ENCODE data around the gene ALDH3B2.
"Not testable (repeated sequence)": the region's sequence is repeated elsewhere in the genome, so short reads cannot be mapped to it uniquely, and the experiment has no call there.

Gene ALDH3B2

GRCh38 chr11:67641338-67642172 is 32.9 kb downstream of the ALDH3B2 start:
- Histone ChIP-seq H3K36me3 (ENCODE audit: control insufficient read depth in 1 of 2, insufficient read depth in 2 of 2, low read length in 2 of 2) (no peaks in the 10 kb centered on the region), H3K9me3 (ENCODE audit: control insufficient read depth in 1 of 2, low read length in 2 of 2) (no peaks in the 10 kb centered on the region), H3K4me1 (ENCODE audit: control insufficient read depth in 1 of 2, insufficient read depth in 2 of 2, low read length in 2 of 2) (peaks cover 6 to 12% of the 10 kb centered on the region in 2 donors), H3K9ac (ENCODE audit: low read depth in 1 of 2, low read length in 2 of 2) (no peak overlapping the region), H3K27me3 (ENCODE audit: control insufficient read depth in 1 of 2, insufficient read depth in 2 of 2, low read length in 2 of 2) (no peaks in the 10 kb centered on the region), H3K4me3 (ENCODE audit: low read depth in 1 of 2, low read length in 2 of 2) (no peak overlapping the region), H3K27ac (ENCODE audit: low read depth, low read length) (no peak overlapping the region)

- H3K27me3 ChIP-seq (ENCODE audit: control insufficient read depth in 1 of 2, insufficient read depth in 2 of 2, low read length in 2 of 2) = no peaks in the 10 kb centered on the region
- H3K36me3 ChIP-seq (ENCODE audit: control insufficient read depth in 1 of 2, insufficient read depth in 2 of 2, low read length in 2 of 2) = no peaks in the 10 kb centered on the region
- H3K4me1 ChIP-seq (ENCODE audit: control insufficient read depth in 1 of 2, insufficient read depth in 2 of 2, low read length in 2 of 2) = peaks cover 0 to 5% of the 10 kb centered on the region in 2 donors
- no peak overlapping the region for H3K9ac ChIP-seq (ENCODE audit: low read depth in 1 of 2, low read length in 2 of 2)
- no peak overlapping the region for H3K4me3 ChIP-seq (ENCODE audit: low read depth in 1 of 2, low read length in 2 of 2)
- H3K27ac ChIP-seq (ENCODE audit: low read depth, low read length) = no peak overlapping the region
- no peaks in the 10 kb centered on the region for H3K9me3 ChIP-seq (ENCODE audit: control insufficient read depth in 1 of 2, low read length in 2 of 2)
Observed at GRCh38 chr11:67640758-67641337, 33.6 kb downstream of the ALDH3B2 start.

DNA sequence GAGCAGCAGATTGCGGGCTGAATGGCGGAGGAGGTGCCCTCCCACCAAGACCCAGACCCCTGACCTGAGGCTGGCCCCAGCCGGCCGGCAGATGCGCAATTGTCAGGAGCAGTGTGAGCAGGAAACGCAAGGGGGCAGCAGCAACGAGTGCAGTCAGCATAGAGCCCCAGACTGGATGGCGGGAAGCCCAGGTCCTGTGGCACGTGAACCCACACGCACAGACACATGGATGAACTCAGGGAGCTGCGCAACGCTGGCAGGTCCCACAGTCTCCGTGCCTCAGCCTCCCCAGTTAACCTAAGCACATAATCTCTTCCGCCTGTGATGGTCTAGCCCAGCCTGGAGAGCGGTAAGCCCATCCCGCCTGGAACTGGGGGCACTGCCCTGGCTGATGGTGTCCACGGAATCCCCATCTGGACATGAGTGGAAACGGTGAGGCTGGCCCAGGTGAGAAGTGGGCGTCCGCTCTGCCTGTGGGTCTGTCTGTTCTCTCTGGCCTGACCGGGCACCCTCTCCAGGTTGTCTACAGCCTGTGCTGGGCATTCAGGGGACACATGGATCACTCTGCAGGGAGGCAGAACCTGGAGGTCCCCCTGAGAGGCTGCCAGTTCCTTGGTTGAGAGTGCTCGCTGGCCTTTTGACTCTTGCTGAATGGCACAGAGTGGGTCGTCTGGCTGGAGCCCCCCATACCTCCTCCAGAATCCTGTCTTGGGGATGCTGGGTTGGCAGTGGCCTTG is 34.2 kb downstream of the ALDH3B2 start:
- H3K9me3 ChIP-seq (ENCODE audit: control insufficient read depth in 1 of 2, low read length in 2 of 2) = no peaks in the 10 kb centered on the region

GRCh38 chr11:67639438-67639859 is 35.0 kb downstream of the ALDH3B2 start, which contains the start of gene TBX10:
TSS of gene TBX10 (minus strand) at chr11:67639763. CDS start at chr11:67639472, 291 bp downstream.
- Histone ChIP-seq H3K27ac (ENCODE audit: low read depth, low read length) (no peak within 1 kb of the TSS), H3K9ac (ENCODE audit: low read depth in 1 of 2, low read length in 2 of 2) (no peak within 1 kb of the TSS), H3K27me3 (ENCODE audit: control insufficient read depth in 1 of 2, insufficient read depth in 2 of 2, low read length in 2 of 2) (no peaks in the 10 kb centered on the region), H3K9me3 (ENCODE audit: control insufficient read depth in 1 of 2, low read length in 2 of 2) (no peaks in the 10 kb centered on the region), H3K4me3 (ENCODE audit: low read depth in 1 of 2, low read length in 2 of 2) (no peak within 1 kb of the TSS), H3K4me1 (ENCODE audit: control insufficient read depth in 1 of 2, insufficient read depth in 2 of 2, low read length in 2 of 2) (peaks cover 10 to 11% of the 10 kb centered on the region in 2 donors), H3K36me3 (ENCODE audit: control insufficient read depth in 1 of 2, insufficient read depth in 2 of 2, low read length in 2 of 2) (no peaks in the 10 kb centered on the region)

More for the DNA sequence above, 34.2 kb downstream of the ALDH3B2 start:
- Histone ChIP-seq H3K9ac (ENCODE audit: low read depth in 1 of 2, low read length in 2 of 2) (no peak overlapping the region), H3K27ac (ENCODE audit: low read depth, low read length) (no peak overlapping the region), H3K36me3 (ENCODE audit: control insufficient read depth in 1 of 2, insufficient read depth in 2 of 2, low read length in 2 of 2) (no peaks in the 10 kb centered on the region), H3K4me3 (ENCODE audit: low read depth in 1 of 2, low read length in 2 of 2) (no peak overlapping the region), H3K4me1 (ENCODE audit: control insufficient read depth in 1 of 2, insufficient read depth in 2 of 2, low read length in 2 of 2) (peaks cover 2 to 4% of the 10 kb centered on the region in 2 donors), H3K27me3 (ENCODE audit: control insufficient read depth in 1 of 2, insufficient read depth in 2 of 2, low read length in 2 of 2) (no peaks in the 10 kb centered on the region)

DNA sequence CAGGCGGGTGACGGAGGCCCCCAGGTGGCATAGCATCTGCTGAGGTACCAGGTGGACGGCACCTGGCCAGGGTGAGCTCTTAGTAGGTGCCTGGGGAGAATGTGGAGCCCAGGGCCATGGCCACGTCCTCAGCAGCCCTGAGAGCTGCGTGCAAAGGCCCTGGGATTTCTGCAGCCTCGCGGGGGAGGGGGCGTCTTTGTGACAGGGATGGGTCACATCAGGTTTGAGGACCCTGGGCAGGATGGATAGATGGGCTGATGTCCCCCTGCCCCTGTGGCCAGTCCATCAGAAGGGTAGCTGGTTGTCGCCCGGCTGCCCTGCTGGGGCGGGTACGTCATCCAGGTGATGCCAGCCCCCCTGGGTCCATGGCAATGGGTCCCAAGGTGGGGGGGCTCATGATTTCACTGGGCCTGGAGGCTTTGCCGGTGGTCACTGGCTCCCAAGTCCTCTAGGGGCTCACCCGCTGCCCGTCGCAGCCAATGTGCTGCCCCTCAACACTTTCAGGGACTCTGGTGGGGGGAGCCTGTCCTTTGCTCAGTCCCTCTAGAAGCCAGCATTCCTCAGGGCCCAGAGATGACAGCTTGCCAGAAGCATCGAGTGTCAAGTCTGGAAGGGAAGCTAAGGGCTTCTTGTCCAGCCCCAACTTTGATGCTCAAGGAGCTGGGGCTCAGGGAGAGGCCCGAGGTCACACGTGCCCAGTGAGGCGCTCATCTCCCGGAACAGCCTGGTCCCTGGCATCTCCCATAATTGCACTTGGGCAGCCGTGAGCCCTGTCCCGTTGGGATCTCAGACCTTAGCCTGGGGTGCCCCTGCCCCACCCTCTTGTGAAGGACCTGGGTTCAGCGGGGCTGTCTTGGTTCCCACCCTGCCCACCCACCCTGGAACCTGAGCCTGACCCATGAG is 35.6 kb downstream of the ALDH3B2 start:
- Histone ChIP-seq H3K36me3 (ENCODE audit: control insufficient read depth in 1 of 2, insufficient read depth in 2 of 2, low read length in 2 of 2) (no peaks in the 10 kb centered on the region), H3K9ac (ENCODE audit: low read depth in 1 of 2, low read length in 2 of 2) (no peak overlapping the region), H3K27ac (ENCODE audit: low read depth, low read length) (no peak overlapping the region), H3K4me3 (ENCODE audit: low read depth in 1 of 2, low read length in 2 of 2) (no peak overlapping the region), H3K9me3 (ENCODE audit: control insufficient read depth in 1 of 2, low read length in 2 of 2) (no peaks in the 10 kb centered on the region), H3K4me1 (ENCODE audit: control insufficient read depth in 1 of 2, insufficient read depth in 2 of 2, low read length in 2 of 2) (peaks cover 16 to 17% of the 10 kb centered on the region in 2 donors), H3K27me3 (ENCODE audit: control insufficient read depth in 1 of 2, insufficient read depth in 2 of 2, low read length in 2 of 2) (no peaks in the 10 kb centered on the region)

DNA sequence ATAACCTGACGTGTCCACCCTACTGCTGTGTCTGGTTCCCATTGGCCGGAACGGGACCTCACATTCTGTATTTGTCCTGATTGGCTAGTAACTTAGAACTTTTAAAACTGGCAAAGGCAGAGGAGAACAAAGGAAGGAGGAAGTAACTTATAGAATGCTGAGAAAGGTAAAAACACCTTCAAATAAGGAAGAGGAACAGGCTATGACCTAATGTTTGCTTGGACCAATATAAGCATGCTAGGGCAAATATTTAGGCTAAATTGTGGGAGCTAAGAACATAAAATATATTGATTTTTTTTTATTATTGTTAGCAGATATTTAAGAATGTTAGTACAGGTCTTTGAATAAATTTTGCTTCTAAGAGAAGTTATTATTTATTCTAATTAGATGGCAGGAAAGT is 37.0 kb downstream of the ALDH3B2 start:
- H3K4me1 ChIP-seq (ENCODE audit: control insufficient read depth in 1 of 2, insufficient read depth in 2 of 2, low read length in 2 of 2) = peaks cover 29% of the 10 kb centered on the region in 2 donors
- H3K9me3 ChIP-seq (ENCODE audit: control insufficient read depth in 1 of 2, low read length in 2 of 2); H3K27me3 ChIP-seq (ENCODE audit: control insufficient read depth in 1 of 2, insufficient read depth in 2 of 2, low read length in 2 of 2); H3K36me3 ChIP-seq (ENCODE audit: control insufficient read depth in 1 of 2, insufficient read depth in 2 of 2, low read length in 2 of 2); H3K27ac ChIP-seq (ENCODE audit: low read depth, low read length); H3K4me3 ChIP-seq (ENCODE audit: low read depth in 1 of 2, low read length in 2 of 2); H3K9ac ChIP-seq (ENCODE audit: low read depth in 1 of 2, low read length in 2 of 2): not testable (repeated sequence)

- H3K27me3 ChIP-seq (ENCODE audit: control insufficient read depth in 1 of 2, insufficient read depth in 2 of 2, low read length in 2 of 2) = no peaks in the 10 kb centered on the region
Observed at GRCh38 chr11:67636962-67637361, 37.5 kb downstream of the ALDH3B2 start.

DNA sequence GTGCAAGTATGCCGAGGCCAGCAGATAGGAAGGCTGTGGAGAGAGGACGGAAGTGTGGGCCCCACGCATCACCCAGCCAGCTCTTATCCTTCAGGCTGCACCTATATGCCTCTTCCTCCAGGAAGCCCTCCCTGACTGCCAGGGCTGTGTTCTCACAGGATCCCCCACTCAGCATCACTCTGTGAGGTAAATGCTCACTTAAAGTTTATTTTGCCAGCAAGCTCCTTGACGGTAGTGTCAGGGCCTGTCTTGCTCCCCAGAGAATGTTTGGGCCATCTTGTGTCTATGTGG is 39.2 kb downstream of the ALDH3B2 start:
- Histone ChIP-seq H3K27ac (ENCODE audit: low read depth, low read length) (no peak overlapping the region), H3K36me3 (ENCODE audit: control insufficient read depth in 1 of 2, insufficient read depth in 2 of 2, low read length in 2 of 2) (no peaks in the 10 kb centered on the region), H3K9me3 (ENCODE audit: control insufficient read depth in 1 of 2, low read length in 2 of 2) (no peaks in the 10 kb centered on the region), H3K9ac (ENCODE audit: low read depth in 1 of 2, low read length in 2 of 2) (peak overlapping the region; percentile 38 to 68), H3K27me3 (ENCODE audit: control insufficient read depth in 1 of 2, insufficient read depth in 2 of 2, low read length in 2 of 2) (no peaks in the 10 kb centered on the region), H3K4me3 (ENCODE audit: low read depth in 1 of 2, low read length in 2 of 2) (no peak overlapping the region), H3K4me1 (ENCODE audit: control insufficient read depth in 1 of 2, insufficient read depth in 2 of 2, low read length in 2 of 2) (peaks cover 47% of the 10 kb centered on the region in 2 donors)

More at GRCh38 chr11:67636962-67637361, 37.5 kb downstream of the ALDH3B2 start:
- H3K27ac ChIP-seq (ENCODE audit: low read depth, low read length) = no peak overlapping the region
- no peak overlapping the region for H3K4me3 ChIP-seq (ENCODE audit: low read depth in 1 of 2, low read length in 2 of 2)
- no peaks in the 10 kb centered on the region for H3K36me3 ChIP-seq (ENCODE audit: control insufficient read depth in 1 of 2, insufficient read depth in 2 of 2, low read length in 2 of 2)
- peaks cover 33 to 34% of the 10 kb centered on the region in 2 donors for H3K4me1 ChIP-seq (ENCODE audit: control insufficient read depth in 1 of 2, insufficient read depth in 2 of 2, low read length in 2 of 2)
- H3K9ac ChIP-seq (ENCODE audit: low read depth in 1 of 2, low read length in 2 of 2) = no peak overlapping the region
- H3K9me3 ChIP-seq (ENCODE audit: control insufficient read depth in 1 of 2, low read length in 2 of 2) = no peaks in the 10 kb centered on the region

DNA sequence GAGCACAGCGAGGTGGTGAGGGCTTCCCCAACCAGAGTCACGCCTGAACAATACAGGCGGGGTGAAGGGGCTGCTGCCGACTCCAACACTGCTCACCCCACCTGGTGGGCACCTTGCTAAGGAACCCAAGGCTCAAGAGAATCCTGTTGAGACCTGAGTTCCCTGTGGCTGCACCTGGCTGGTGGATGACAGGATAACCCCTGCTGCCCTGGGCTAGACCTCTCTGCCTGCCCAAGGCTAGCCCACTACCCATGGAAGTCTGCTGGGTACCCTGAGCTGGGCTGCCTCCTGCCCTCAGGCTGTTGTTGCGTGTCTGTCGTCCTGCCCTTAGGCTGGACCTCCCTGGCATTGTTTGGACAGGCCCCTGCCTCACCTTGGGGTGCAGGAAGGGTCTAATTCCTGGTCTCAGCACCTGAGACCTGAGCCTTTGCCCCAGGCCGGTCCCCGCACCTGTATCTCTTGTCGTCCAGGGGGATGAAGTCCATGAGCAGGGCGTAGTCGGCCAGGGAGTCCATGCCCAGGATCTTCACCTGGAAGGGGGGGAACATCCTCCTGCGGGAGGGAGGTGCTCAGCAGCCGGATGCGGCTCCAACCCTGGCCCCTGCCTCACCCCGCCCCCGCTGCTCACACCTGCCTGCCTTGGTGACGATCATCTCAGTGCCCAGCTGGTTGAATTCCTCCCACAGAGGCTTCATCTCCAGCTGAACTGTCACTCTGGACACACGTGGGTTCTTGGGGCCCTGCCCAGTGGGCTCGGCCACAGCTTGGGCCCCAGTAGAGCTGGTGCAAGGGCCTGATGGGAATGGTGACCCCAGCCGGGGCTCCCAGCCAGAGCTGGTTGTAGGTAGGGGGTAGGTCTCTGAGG is 39.8 kb downstream of the ALDH3B2 start:
- H3K9ac ChIP-seq (ENCODE audit: low read depth in 1 of 2, low read length in 2 of 2) = peak overlapping the region; percentile 38 to 68
- H3K36me3 ChIP-seq (ENCODE audit: control insufficient read depth in 1 of 2, insufficient read depth in 2 of 2, low read length in 2 of 2) = no peaks in the 10 kb centered on the region
- H3K4me1 ChIP-seq (ENCODE audit: control insufficient read depth in 1 of 2, insufficient read depth in 2 of 2, low read length in 2 of 2) = peaks cover 47% of the 10 kb centered on the region in 2 donors
- H3K27me3 ChIP-seq (ENCODE audit: control insufficient read depth in 1 of 2, insufficient read depth in 2 of 2, low read length in 2 of 2) = no peaks in the 10 kb centered on the region
- peak overlapping the region; percentile 84 for H3K27ac ChIP-seq (ENCODE audit: low read depth, low read length)
- H3K9me3 ChIP-seq (ENCODE audit: control insufficient read depth in 1 of 2, low read length in 2 of 2) = no peaks in the 10 kb centered on the region
- H3K4me3 ChIP-seq (ENCODE audit: low read depth in 1 of 2, low read length in 2 of 2) = peak overlapping the region; percentile 7 to 47
